NCI-H2227 (cell line): ENCODE data around the gene CREB3.

Experiments used
- DNase-seq: peaks from one replicate; lab custom pipeline; 2025; ENCODE audit not compliant: unreplicated experiment; lab: John Stamatoyannopoulos, UW

CREB3 gene

GRCh38 chr9:35771943-35772342 lies 39.5 kb downstream of the CREB3 start:
- DNase-seq = no peak

GRCh38 chr9:35774907-35775635 lies 42.6 kb downstream of the CREB3 start:
- DNase-seq = peak; percentile 14

DNA sequence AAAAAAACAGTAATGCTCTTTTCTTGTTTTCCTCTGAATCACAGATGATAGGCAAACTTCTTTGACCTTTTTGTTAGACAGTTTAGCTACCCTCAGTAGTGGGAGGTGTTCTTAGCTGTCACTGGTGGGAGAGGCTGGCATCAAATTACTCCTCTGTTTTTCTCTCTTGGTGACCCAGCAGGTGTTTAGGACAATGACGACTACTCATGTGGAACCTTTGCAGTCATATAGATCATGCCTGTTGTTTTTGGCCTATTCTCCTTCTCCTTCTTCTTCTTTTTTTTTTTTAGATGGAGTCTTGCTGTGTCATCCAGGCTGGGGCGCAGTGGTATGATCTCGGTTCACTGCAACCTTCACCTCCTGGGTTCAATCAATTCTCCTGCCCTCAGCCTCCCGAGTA lies 43.6 kb downstream of the CREB3 start:
- DNase-seq = no peak

DNA sequence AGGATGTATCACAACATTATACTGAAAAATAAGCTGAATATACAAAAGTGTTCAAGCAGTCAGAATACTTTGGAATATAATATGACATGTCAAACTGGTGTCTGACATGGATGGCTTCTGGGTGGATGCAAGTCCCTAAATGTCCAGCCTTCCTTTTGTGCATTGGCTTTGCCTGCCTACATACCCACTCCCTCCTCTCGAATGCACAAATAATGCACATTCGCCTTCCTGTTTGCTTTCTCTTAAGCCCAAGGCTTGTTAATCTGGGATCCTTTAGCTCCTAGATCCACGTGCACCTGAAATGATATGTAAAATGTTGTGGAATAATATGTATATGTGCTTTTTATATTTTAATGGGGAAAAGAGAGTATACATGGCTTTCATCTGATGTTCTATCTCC lies 46.0 kb downstream of the CREB3 start:
- no peak for DNase-seq

- no peak for DNase-seq
Measured at GRCh38 chr9:35781066-35781465, 48.6 kb downstream of the CREB3 start.

GRCh38 chr9:35783418-35783817 lies 51.0 kb downstream of the CREB3 start:
- DNase-seq = no peak
